GM18858 (cell line): ENCODE measurements around the gene PGA5.
"Not testable (repeated sequence)": the region's sequence is repeated elsewhere in the genome, so short reads cannot be mapped to it uniquely, and the experiment has no call there.

Experiments used
- ATAC-seq: cut with Tn5 transposase; IDR thresholded peaks from one replicate; pipeline ENCODE4 v1.9.1; 2021; ENCODE audit not compliant: unreplicated experiment

Gene PGA5

GRCh38 chr11:61240875-61241274 is at the start of gene PGA5:
PGA5 (plus strand) TSS chr11:61241175; CDS start chr11:61241227, 52 bp downstream.
- ATAC-seq, result not testable (repeated sequence)

- ATAC-seq, result no peak
These were observed 47.4 kb upstream of the PGA5 start for GRCh38 chr11:61193596-61193995.

- no peak for ATAC-seq
These were observed 46.8 kb upstream of the PGA5 start for GRCh38 chr11:61194169-61194671.

- no peak for ATAC-seq
These were observed 45.8 kb upstream of the PGA5 start for GRCh38 chr11:61194981-61195695.

- ATAC-seq, result no peak
These were observed 45.3 kb upstream of the PGA5 start for GRCh38 chr11:61195719-61196118.

GRCh38 chr11:61198361-61198760 is 42.6 kb upstream of the PGA5 start:
- no peak for ATAC-seq

GRCh38 chr11:61198948-61199523 is 41.9 kb upstream of the PGA5 start:
- ATAC-seq, result no peak

GRCh38 chr11:61201476-61201875 is 39.5 kb upstream of the PGA5 start:
- no peak for ATAC-seq

- ATAC-seq, result not testable (repeated sequence)
These were observed 37.8 kb upstream of the PGA5 start, which contains the start of gene PGA3 for GRCh38 chr11:61202950-61203746. PGA3 (plus strand) TSS chr11:61203515; CDS start chr11:61203565, 50 bp downstream.

- not testable (repeated sequence) for ATAC-seq
These were observed 37.1 kb upstream of the PGA5 start for GRCh38 chr11:61203873-61204272.

- not testable (repeated sequence) for ATAC-seq
These were observed 36.4 kb upstream of the PGA5 start for GRCh38 chr11:61204502-61205059.

- not testable (repeated sequence) for ATAC-seq
These were observed 33.2 kb upstream of the PGA5 start for GRCh38 chr11:61207636-61208310.

GRCh38 chr11:61210629-61211028 is 30.3 kb upstream of the PGA5 start:
- not testable (repeated sequence) for ATAC-seq

- not testable (repeated sequence) for ATAC-seq
These were observed 29.5 kb upstream of the PGA5 start for GRCh38 chr11:61211327-61211952.

GRCh38 chr11:61212202-61212601 is 28.8 kb upstream of the PGA5 start:
- ATAC-seq, result not testable (repeated sequence)

GRCh38 chr11:61213711-61214324 is 27.2 kb upstream of the PGA5 start:
- not testable (repeated sequence) for ATAC-seq

GRCh38 chr11:61218306-61218705 is 22.7 kb upstream of the PGA5 start:
- ATAC-seq, result not testable (repeated sequence)

- ATAC-seq, result not testable (repeated sequence)
These were observed 22.0 kb upstream of the PGA5 start for GRCh38 chr11:61219016-61219415.

GRCh38 chr11:61222047-61222446 is 18.9 kb upstream of the PGA5 start, which contains the start of gene PGA4:
PGA4 (plus strand) TSS chr11:61222347; CDS start chr11:61222401, 54 bp downstream.
- not testable (repeated sequence) for ATAC-seq
